ENCODE data around the gene GTF2IRD1. TPM values are rescaled to one million over a fixed set of nuclear protein-coding genes. Genes with fewer than 3 reads are reported as not detected.

Gene GTF2IRD1
- total and polyA plus RNA-seq, 2 experiments from 2014 or later = 28.7 to 37.1 TPM

DNA sequence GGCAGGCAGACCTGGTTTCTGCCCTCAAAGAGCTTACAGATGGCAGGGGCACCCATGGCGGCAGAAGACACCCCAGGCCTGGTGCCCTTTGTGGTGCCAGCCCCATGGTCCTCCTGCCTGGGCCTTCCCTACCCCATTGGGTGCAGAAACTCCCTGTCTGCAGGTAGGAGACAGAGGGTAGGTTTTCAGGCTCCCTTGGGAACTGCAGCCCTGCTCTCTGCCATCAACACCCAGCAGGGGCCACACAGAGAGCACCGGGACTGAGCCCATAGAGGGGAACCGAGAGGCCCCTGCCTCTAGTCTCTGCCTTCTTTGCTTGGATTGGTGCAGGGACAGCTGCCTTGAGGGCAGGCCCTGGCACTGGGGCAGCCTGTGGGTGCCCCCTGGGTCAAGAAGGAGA lies 52.6 kb downstream of the GTF2IRD1 start:
- no peak for TF ChIP-seq JUNB (IDR thresholded peaks at IDR 0.05; ENCODE audit: unreplicated experiment)
- no peak for TF ChIP-seq EZH2phosphoT487 (IDR thresholded peaks at IDR 0.05; ENCODE audit: unreplicated experiment)
- TF ChIP-seq, protein P1, sequence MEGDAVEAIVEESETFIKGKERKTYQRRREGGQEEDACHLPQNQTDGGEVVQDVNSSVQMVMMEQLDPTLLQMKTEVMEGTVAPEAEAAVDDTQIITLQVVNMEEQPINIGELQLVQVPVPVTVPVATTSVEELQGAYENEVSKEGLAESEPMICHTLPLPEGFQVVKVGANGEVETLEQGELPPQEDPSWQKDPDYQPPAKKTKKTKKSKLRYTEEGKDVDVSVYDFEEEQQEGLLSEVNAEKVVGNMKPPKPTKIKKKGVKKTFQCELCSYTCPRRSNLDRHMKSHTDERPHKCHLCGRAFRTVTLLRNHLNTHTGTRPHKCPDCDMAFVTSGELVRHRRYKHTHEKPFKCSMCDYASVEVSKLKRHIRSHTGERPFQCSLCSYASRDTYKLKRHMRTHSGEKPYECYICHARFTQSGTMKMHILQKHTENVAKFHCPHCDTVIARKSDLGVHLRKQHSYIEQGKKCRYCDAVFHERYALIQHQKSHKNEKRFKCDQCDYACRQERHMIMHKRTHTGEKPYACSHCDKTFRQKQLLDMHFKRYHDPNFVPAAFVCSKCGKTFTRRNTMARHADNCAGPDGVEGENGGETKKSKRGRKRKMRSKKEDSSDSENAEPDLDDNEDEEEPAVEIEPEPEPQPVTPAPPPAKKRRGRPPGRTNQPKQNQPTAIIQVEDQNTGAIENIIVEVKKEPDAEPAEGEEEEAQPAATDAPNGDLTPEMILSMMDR (conservative IDR thresholded peaks at IDR 0.05; ENCODE audit: low read depth in 2 of 2) = no peak
- TF ChIP-seq POLR2AphosphoS5 (IDR thresholded peaks at IDR 0.05; ENCODE audit: low read depth) = no peak
- TF ChIP-seq ZNF462 (CRISPR knock-in tag; IDR thresholded peaks at IDR 0.05) = no peak
- TF ChIP-seq, protein P2, sequence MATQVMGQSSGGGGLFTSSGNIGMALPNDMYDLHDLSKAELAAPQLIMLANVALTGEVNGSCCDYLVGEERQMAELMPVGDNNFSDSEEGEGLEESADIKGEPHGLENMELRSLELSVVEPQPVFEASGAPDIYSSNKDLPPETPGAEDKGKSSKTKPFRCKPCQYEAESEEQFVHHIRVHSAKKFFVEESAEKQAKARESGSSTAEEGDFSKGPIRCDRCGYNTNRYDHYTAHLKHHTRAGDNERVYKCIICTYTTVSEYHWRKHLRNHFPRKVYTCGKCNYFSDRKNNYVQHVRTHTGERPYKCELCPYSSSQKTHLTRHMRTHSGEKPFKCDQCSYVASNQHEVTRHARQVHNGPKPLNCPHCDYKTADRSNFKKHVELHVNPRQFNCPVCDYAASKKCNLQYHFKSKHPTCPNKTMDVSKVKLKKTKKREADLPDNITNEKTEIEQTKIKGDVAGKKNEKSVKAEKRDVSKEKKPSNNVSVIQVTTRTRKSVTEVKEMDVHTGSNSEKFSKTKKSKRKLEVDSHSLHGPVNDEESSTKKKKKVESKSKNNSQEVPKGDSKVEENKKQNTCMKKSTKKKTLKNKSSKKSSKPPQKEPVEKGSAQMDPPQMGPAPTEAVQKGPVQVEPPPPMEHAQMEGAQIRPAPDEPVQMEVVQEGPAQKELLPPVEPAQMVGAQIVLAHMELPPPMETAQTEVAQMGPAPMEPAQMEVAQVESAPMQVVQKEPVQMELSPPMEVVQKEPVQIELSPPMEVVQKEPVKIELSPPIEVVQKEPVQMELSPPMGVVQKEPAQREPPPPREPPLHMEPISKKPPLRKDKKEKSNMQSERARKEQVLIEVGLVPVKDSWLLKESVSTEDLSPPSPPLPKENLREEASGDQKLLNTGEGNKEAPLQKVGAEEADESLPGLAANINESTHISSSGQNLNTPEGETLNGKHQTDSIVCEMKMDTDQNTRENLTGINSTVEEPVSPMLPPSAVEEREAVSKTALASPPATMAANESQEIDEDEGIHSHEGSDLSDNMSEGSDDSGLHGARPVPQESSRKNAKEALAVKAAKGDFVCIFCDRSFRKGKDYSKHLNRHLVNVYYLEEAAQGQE (IDR thresholded peaks at IDR 0.05; ENCODE audit: unreplicated experiment) = no peak
- no peak for TF ChIP-seq ETS1 (IDR thresholded peaks at IDR 0.05)
- no peak for TF ChIP-seq CREB1 (CRISPR knock-in tag; IDR thresholded peaks at IDR 0.05; ENCODE audit: low read depth)
- no peak for TF ChIP-seq EZH2 (IDR thresholded peaks at IDR 0.05; ENCODE audit: low read depth, unreplicated experiment)
- TF ChIP-seq NANOG (IDR thresholded peaks at IDR 0.05; ENCODE audit: borderline replicate concordance) = no peak
- TF ChIP-seq STAT1 (IDR thresholded peaks at IDR 0.05; ENCODE audit: unreplicated experiment) = no peak
- TF ChIP-seq ZNF331 (CRISPR knock-in tag; IDR thresholded peaks at IDR 0.05; ENCODE audit: low read depth) = no peak
- no peak for TF ChIP-seq ZNF114 (CRISPR knock-in tag; IDR thresholded peaks at IDR 0.05)
- Histone ChIP-seq H3K36me3 (ENCODE audit: insufficient read depth) (no peaks in the 10 kb centered on the region), H2AFZ (no peak overlapping the region), H4K20me1 (replicated peaks; ENCODE audit: insufficient read depth) (peaks cover 9% of the 10 kb centered on the region; the same call in 1 of the 2 replicates), H3K4me2 (no peak overlapping the region), H3K4me3 (no peak overlapping the region), H3K27me3 (ENCODE audit: insufficient read depth) (no peaks in the 10 kb centered on the region), H3K9me2 (ENCODE audit: insufficient read depth) (no peaks in the 10 kb centered on the region), H3K79me2 (replicated peaks; ENCODE audit: insufficient read depth) (peaks cover 11% of the 10 kb centered on the region), H3F3A (replicated peaks; ENCODE audit: low read depth) (no peaks in the 10 kb centered on the region), H3K27ac (ENCODE audit: low read depth) (no peak overlapping the region), H3K4me1 (ENCODE audit: insufficient read depth) (no peaks in the 10 kb centered on the region)
- peaks cover 10% of the 10 kb centered on the region for H3K36me3 Mint-ChIP-seq (ENCODE audit: low read depth)
- H3K9me3 Mint-ChIP-seq = no peaks in the 10 kb centered on the region
- ATAC-seq (no peak), DNase-seq (ENCODE audit: low spot score) (no peak)
- no peak overlapping the region for H3K27ac Mint-ChIP-seq
- peaks cover 1% of the 10 kb centered on the region; the same call in 1 of the 3 replicates for H3K4me1 Mint-ChIP-seq
- H3K4me3 Mint-ChIP-seq = no peak overlapping the region
- peaks cover 2% of the 10 kb centered on the region for H3K27me3 Mint-ChIP-seq (ENCODE audit: insufficient read depth, low read depth, poor library complexity)
